A673 (cell line): ENCODE results near the gene C7orf33. TPM values are rescaled to one million over a fixed set of nuclear protein-coding genes. Genes with fewer than 3 reads are reported as not detected.

Experiments
- BruUV-seq: library from RNA; stranded (reverse); fragments of 400-500 nt; replicated peaks from 2 replicates; lab custom pipeline; 2021; lab: Mats Ljungman, UMichigan
- CTCF ChIA-PET: fragments of 300-600 bp; sonication (Branson Sonifier 250); formaldehyde crosslinking; loops from one replicate; lab custom pipeline; 2022; ENCODE audit warnings: antibody characterized with exemption; lab: Charles Lee
- POLR2A ChIA-PET: fragments of 300-600 bp; sonication (Branson Sonifier 250); formaldehyde crosslinking; loops from one replicate; lab custom pipeline; 2022; ENCODE audit warnings: antibody characterized with exemption; ENCODE audit not compliant: low non-redundant PET; lab: Charles Lee
- DNase-seq: peaks from one replicate; pipeline ENCODE4 v3.0.0-alpha.2; 2015; ENCODE audit warnings: low spot score
- H3K27ac ChIP-seq: fragments of 200-600 bp; sonication (generic); 2 replicates; pipeline ENCODE4 v1.5.1; 2016; ENCODE audit warnings: mixed run types, low read depth, mild to moderate bottlenecking, mixed read lengths, antibody characterized with exemption, low read length; ENCODE audit not compliant: poor library complexity, severe bottlenecking
- H3K27me3 ChIP-seq: fragments of 200-600 bp; sonication (generic); replicated peaks from 2 replicates; pipeline ENCODE4 v1.6.1; 2017; ENCODE audit warnings: mixed run types, low read depth, mild to moderate bottlenecking, mixed read lengths, antibody characterized with exemption, low read length; ENCODE audit not compliant: insufficient read depth, poor library complexity
- H3K36me3 ChIP-seq: fragments of 200-600 bp; sonication (generic); 2 replicates; pipeline ENCODE4 v1.6.1; 2016; ENCODE audit warnings: mixed run types, mild to moderate bottlenecking, mixed read lengths, antibody characterized with exemption, low read length; ENCODE audit not compliant: insufficient read depth, poor library complexity, severe bottlenecking
- H3K4me1 ChIP-seq: fragments of 200-600 bp; sonication (generic); 2 replicates; pipeline ENCODE4 v1.6.1; 2017; ENCODE audit warnings: mixed run types, mild to moderate bottlenecking, mixed read lengths, antibody characterized with exemption, low read length; ENCODE audit not compliant: insufficient read depth, poor library complexity, severe bottlenecking
- H3K4me3 ChIP-seq: fragments of 200-600 bp; sonication (generic); 2 replicates; pipeline ENCODE4 v1.5.1; 2016; ENCODE audit warnings: low read depth, mixed run types, mild to moderate bottlenecking, mixed read lengths, low read length; ENCODE audit not compliant: poor library complexity, severe bottlenecking
- H3K9me3 ChIP-seq: fragments of 200-600 bp; sonication (generic); 2 replicates; pipeline ENCODE4 v1.6.1; 2016; ENCODE audit warnings: mixed run types, low read depth, mild to moderate bottlenecking, mixed read lengths, antibody characterized with exemption, low read length; ENCODE audit not compliant: poor library complexity, severe bottlenecking
- CTCF ChIP-seq: fragments of 300-800, 200-600 bp; sonication (generic); conservative IDR thresholded peaks from 2 replicates; pipeline ENCODE4 v1.5.1; 2017; ENCODE audit warnings: low read depth, mild to moderate bottlenecking, antibody characterized with exemption, low read length, moderate library complexity, mixed read lengths
- EZH2 ChIP-seq: fragments of 200-600 bp; sonication (generic); IDR thresholded peaks from 2 replicates; pipeline ENCODE4 v1.6.1; 2017; ENCODE audit warnings: borderline replicate concordance, low read depth, mild to moderate bottlenecking, mixed read lengths, antibody characterized with exemption, low read length; ENCODE audit not compliant: poor library complexity, severe bottlenecking
- intact Hi-C: fragments of 100-400 bp; cut with micrococcal nuclease; formaldehyde crosslinking; loops from one replicate; pipeline ENCODE4 v1.10.0; 2022; ENCODE audit not compliant: unreplicated experiment
- total RNA-seq: library from RNA; stranded (reverse); gene quantifications from 2 replicates; pipeline ENCODE4 v1.2.3, GENCODE V29; 2021

The C7orf33 gene
- total RNA-seq, 1 experiment from 2014 or later = not detected

GRCh38 chr7:148615085-148615730 lies 24.6 kb downstream of the C7orf33 start:
- DNase-seq = no peak
- CTCF ChIA-PET = no interaction called here
- no peak for TF ChIP-seq CTCF
- TF ChIP-seq EZH2 = no peak
- H3K27ac ChIP-seq = no peak overlapping the region
- H3K9me3 ChIP-seq = no peaks in the 10 kb centered on the region
- no peaks in the 10 kb centered on the region for H3K4me1 ChIP-seq
- H3K27me3 ChIP-seq = peaks cover 8% of the 10 kb centered on the region
- BruUV-seq = no TSS peak
- no peaks in the 10 kb centered on the region for H3K36me3 ChIP-seq
- intact Hi-C loops = no loop called here
- POLR2A ChIA-PET = no interaction called here
- no peak overlapping the region for H3K4me3 ChIP-seq

DNA sequence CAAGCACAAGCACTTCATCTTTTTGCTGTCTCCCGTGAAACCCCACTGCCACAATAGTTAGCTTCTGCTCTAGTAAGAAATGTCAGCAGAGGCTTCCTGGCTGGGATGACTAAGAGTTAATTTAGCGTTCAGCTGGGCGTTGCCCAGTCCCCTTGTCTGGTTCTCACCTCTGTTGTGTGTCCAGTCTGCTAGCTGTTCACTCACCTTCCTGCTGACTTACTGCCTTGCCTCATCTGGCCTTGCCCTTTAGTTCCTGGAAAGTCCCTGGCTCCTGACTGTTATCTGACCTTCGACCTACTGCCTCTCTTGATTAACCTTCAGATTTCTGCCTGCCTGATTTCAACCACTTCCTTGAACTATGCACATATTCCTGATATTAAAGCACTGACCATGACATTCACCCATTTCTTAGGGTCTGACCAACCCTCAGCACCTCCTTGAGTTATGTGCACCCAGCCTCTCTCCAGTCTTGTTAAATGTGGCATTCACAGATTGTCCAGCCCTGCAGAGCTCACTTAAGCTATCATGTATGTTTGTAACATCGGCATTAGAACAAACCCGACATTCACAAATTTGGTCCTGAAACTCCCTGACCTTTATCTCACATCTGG lies 30.3 kb downstream of the C7orf33 start:
- Histone ChIP-seq H3K9me3 (no peaks in the 10 kb centered on the region), H3K4me3 (no peak overlapping the region), H3K36me3 (no peaks in the 10 kb centered on the region), H3K4me1 (peaks cover 21% of the 10 kb centered on the region), H3K27ac (no peak overlapping the region), H3K27me3 (no peaks in the 10 kb centered on the region)
- no TSS peak for BruUV-seq
- intact Hi-C loops = no loop called here
- POLR2A ChIA-PET = no interaction called here
- no peak for DNase-seq
- TF ChIP-seq EZH2 (no peak), CTCF (no peak)
- CTCF ChIA-PET = no interaction called here

GRCh38 chr7:148621563-148621962 lies 31.0 kb downstream of the C7orf33 start:
- TF ChIP-seq CTCF (no peak), EZH2 (no peak)
- CTCF ChIA-PET = no interaction called here
- no TSS peak for BruUV-seq
- Histone ChIP-seq H3K27me3 (no peaks in the 10 kb centered on the region), H3K27ac (no peak overlapping the region), H3K36me3 (no peaks in the 10 kb centered on the region), H3K4me1 (peaks cover 21% of the 10 kb centered on the region), H3K9me3 (no peaks in the 10 kb centered on the region), H3K4me3 (no peak overlapping the region)
- POLR2A ChIA-PET = no interaction called here
- intact Hi-C loops = no loop called here
- DNase-seq = no peak
